ENCODE data around the gene NTN5. TPM values are rescaled to one million over a fixed set of nuclear protein-coding genes. Genes with fewer than 3 reads are reported as not detected.
A peak's percentile ranks its signal among the peaks of the same experiment; 100 is the strongest.
"Not testable (repeated sequence)": the region's sequence is repeated elsewhere in the genome, so short reads cannot be mapped to it uniquely, and the experiment has no call there.

NTN5 gene
- total RNA-seq, 6 experiments from 2014 or later: 0.12 to 0.23 (median 0.18) TPM; not detected in 2

DNA sequence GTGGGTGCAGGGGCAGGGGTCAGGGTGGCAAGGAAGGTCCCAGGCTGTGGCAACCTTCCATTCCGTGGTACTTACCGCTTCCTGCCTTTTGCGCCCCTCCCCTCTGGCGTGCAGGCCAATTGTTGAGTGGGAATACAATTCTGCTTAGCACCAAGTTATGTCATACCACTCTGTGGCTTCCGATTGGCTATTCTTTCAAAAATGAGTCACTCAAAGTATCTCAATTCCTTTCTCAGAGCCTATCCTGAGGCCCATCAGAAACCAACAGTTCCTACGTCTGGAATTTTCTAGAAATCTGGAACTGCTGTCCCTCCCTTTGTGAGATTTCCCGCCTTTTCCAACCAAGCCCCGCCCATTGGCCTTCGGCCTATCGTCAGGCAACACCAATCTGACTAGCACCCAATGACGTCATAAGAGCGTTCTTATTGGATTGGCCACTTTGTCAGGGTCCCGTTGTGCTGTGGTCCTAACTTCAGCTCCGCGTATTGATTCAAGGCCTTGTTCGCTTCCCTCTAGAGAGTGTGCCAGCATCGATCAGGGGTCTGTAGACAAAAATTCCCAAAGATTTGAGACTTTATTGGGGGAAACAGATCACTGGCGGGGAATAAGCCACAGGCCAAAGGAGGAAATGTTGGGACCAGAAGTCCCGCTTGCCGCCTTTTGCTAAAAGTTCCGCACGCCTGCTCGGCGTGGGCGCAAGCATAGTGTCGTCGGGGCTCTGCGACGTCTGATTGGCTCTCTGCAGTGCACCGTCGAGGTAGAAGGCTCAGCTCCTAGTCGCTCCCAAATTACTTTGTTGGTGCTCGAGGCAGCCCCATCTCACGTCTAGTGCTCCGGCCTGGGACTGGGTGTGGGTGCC, 11.7 kb downstream of the NTN5 start:
- Mint-ChIP-seq H3K27me3 (ENCODE audit: insufficient read depth) (peaks cover 3% of the 10 kb centered on the region; the same call in 1 of the 2 replicates), H3K4me3 (no peak overlapping the region), H3K4me1 (ENCODE audit: low read depth) (peaks cover 20% of the 10 kb centered on the region), H3K9me3 (no peaks in the 10 kb centered on the region), H3K27ac (peak overlapping the region; percentile 57; the same call in 1 of the 2 replicates), H3K36me3 (ENCODE audit: low read depth) (no peaks in the 10 kb centered on the region)
- TF ChIP-seq, protein P1, sequence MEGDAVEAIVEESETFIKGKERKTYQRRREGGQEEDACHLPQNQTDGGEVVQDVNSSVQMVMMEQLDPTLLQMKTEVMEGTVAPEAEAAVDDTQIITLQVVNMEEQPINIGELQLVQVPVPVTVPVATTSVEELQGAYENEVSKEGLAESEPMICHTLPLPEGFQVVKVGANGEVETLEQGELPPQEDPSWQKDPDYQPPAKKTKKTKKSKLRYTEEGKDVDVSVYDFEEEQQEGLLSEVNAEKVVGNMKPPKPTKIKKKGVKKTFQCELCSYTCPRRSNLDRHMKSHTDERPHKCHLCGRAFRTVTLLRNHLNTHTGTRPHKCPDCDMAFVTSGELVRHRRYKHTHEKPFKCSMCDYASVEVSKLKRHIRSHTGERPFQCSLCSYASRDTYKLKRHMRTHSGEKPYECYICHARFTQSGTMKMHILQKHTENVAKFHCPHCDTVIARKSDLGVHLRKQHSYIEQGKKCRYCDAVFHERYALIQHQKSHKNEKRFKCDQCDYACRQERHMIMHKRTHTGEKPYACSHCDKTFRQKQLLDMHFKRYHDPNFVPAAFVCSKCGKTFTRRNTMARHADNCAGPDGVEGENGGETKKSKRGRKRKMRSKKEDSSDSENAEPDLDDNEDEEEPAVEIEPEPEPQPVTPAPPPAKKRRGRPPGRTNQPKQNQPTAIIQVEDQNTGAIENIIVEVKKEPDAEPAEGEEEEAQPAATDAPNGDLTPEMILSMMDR (IDR thresholded peaks at IDR 0.05): no peak
- DNase-seq: peak; percentile 81

DNA sequence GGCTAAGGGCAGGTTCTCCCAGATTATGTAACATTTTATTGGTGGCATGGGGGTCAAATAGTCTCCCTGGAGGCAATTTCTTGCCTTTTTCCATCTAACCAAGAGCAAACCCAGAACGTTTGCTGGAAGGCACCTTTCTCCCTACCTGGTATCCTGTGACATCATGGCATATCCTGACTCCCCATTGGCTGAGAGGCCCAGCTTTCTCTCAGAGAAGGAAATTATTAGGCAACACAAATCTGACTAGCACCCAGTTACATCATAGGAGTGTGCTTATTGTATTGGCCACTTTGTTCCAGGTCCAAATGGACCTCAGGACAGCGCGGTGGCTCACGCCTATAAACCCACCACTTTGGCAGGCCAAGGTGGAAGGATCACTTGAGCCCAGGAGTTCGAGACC, 13.0 kb downstream of the NTN5 start:
- Mint-ChIP-seq H3K27ac (no peak overlapping the region), H3K4me1 (ENCODE audit: low read depth) (peaks cover 20% of the 10 kb centered on the region), H3K4me3 (no peak overlapping the region), H3K9me3 (no peaks in the 10 kb centered on the region), H3K36me3 (ENCODE audit: low read depth) (no peaks in the 10 kb centered on the region), H3K27me3 (ENCODE audit: insufficient read depth) (no peaks in the 10 kb centered on the region)
- TF ChIP-seq, protein P1 (IDR thresholded peaks at IDR 0.05): no peak
- no peak for DNase-seq

DNA sequence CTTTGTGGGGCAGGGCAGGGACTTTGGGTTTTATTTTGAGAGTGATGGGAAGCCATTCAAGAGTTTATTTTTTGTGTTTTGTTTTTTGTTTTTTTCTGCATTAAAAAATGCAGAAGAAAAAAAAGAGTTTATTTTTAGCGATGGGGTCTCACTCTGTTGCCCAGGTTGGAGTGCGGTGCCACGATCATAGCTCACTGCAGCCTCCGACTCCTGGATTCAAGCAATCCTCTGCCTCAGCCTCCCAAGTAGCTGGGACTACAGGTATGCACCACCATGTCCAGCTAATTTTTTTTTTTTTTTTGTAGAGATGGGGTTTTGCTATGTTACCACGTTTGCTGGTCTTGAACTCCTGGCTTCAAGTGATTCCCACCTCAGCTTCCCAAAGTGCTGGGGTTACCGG, 14.3 kb downstream of the NTN5 start:
- Mint-ChIP-seq H3K36me3 (ENCODE audit: low read depth) (no peaks in the 10 kb centered on the region), H3K27ac (no peak overlapping the region), H3K4me3 (no peak overlapping the region), H3K4me1 (ENCODE audit: low read depth) (peaks cover 20% of the 10 kb centered on the region), H3K9me3 (no peaks in the 10 kb centered on the region), H3K27me3 (ENCODE audit: insufficient read depth) (no peaks in the 10 kb centered on the region; the same call in 1 of the 2 replicates)
- TF ChIP-seq, protein P1 (IDR thresholded peaks at IDR 0.05): no peak
- DNase-seq: no peak

DNA sequence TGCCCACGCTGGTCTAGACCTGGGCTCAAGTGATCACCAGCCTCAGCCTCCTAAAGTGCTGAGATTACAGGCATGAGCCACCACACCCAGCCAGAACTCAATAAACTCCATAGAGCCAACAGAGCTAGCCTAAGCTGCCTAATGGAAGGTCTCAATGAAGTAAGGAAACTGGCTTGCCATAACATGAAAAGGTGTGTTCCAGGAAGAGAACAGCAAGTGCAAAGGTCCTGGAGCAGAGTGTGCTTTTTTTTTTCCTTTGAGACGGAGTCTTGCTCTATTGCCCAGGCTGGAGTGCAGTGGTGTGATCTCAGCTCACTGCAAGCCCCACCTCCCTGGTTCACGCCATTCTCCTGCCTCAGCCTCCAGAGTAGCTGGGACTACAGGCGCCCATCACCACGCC, 15.0 kb downstream of the NTN5 start:
- H3K4me3 Mint-ChIP-seq; H3K27me3 Mint-ChIP-seq (ENCODE audit: insufficient read depth): not testable (repeated sequence)
- peaks cover 20% of the 10 kb centered on the region for H3K4me1 Mint-ChIP-seq (ENCODE audit: low read depth)

GRCh38 chr19:48656840-48657474, 15.9 kb downstream of the NTN5 start:
- DNase-seq: peak; percentile 87
- no peaks in the 10 kb centered on the region; the same call in 1 of the 2 replicates for H3K27me3 Mint-ChIP-seq (ENCODE audit: insufficient read depth)
- no peaks in the 10 kb centered on the region for H3K36me3 Mint-ChIP-seq (ENCODE audit: low read depth)
- peaks cover 20% of the 10 kb centered on the region for H3K4me1 Mint-ChIP-seq (ENCODE audit: low read depth)
- H3K4me3 Mint-ChIP-seq: peak overlapping the region; percentile 22
- H3K27ac Mint-ChIP-seq: peak overlapping the region; percentile 57
- TF ChIP-seq, protein P1 (IDR thresholded peaks at IDR 0.05): no peak
- H3K9me3 Mint-ChIP-seq: no peaks in the 10 kb centered on the region

More for the DNA sequence above, 15.0 kb downstream of the NTN5 start:
- not testable (repeated sequence) for H3K9me3 Mint-ChIP-seq; DNase-seq; H3K27ac Mint-ChIP-seq; H3K36me3 Mint-ChIP-seq (ENCODE audit: low read depth)

Measured in HFFc6 (cell line).